ENCODE measurements around the gene ANO6. TPM values are rescaled to one million over a fixed set of nuclear protein-coding genes. Genes with fewer than 3 reads are reported as not detected.

Gene ANO6
- total RNA-seq, 1 experiment from 2014 or later = 59.3 TPM

DNA sequence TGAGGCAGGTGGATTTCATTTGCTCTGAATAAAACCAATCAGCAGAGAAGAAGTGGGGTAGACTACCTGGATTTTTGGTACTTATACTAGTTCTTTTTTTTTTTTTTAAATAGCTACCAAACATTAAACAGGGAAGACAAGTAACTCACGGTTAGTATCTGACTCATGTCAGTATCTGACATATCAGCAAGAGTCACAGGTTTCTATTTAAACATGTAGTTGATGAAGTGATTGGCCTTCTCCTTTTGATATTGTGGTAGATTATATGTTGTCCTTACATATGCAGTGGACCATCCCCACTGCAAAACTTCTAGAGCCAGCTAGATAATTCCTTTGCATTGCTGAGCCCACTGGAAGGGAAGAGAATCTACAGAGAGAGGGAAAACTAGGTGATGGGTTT lies 208.0 kb downstream of the ANO6 start:
- peaks cover 22% of the 10 kb centered on the region for H3K36me3 ChIP-seq (ENCODE audit: insufficient read depth, low read length, poor library complexity, severe bottlenecking)
- no peaks in the 10 kb centered on the region for H3K4me1 ChIP-seq (ENCODE audit: insufficient read depth, low read length, poor library complexity, severe bottlenecking)
- H3K4me3 ChIP-seq (ENCODE audit: low read depth, low read length, poor library complexity, severe bottlenecking) = no peak overlapping the region
- no peaks in the 10 kb centered on the region for H3K27me3 ChIP-seq (replicated peaks; ENCODE audit: insufficient read depth, low read depth, low read length, poor library complexity)
- intact Hi-C loops (cut with micrococcal nuclease; ENCODE audit: unreplicated experiment) = no loop called here
- CTCF ChIA-PET = no interaction called here
- no peak overlapping the region for H3K27ac ChIP-seq (ENCODE audit: low read depth, low read length, poor library complexity, severe bottlenecking)
- no peak for DNase-seq (ENCODE audit: low spot score)
- no TSS peak for BruUV-seq (replicated peaks)
- H3K9me3 ChIP-seq (ENCODE audit: low read depth, low read length, poor library complexity, severe bottlenecking) = no peaks in the 10 kb centered on the region
- POLR2A ChIA-PET (ENCODE audit: low non-redundant PET) = interaction anchor here (0.7 kb wide), 1 partner anchor 11 kb away, joined by 17 read pairs; no protein-coding TSS in a partner anchor
- no peak for TF ChIP-seq EZH2 (IDR thresholded peaks at IDR 0.05; ENCODE audit: borderline replicate concordance, low read depth, low read length, poor library complexity, severe bottlenecking)
- TF ChIP-seq, protein P1, sequence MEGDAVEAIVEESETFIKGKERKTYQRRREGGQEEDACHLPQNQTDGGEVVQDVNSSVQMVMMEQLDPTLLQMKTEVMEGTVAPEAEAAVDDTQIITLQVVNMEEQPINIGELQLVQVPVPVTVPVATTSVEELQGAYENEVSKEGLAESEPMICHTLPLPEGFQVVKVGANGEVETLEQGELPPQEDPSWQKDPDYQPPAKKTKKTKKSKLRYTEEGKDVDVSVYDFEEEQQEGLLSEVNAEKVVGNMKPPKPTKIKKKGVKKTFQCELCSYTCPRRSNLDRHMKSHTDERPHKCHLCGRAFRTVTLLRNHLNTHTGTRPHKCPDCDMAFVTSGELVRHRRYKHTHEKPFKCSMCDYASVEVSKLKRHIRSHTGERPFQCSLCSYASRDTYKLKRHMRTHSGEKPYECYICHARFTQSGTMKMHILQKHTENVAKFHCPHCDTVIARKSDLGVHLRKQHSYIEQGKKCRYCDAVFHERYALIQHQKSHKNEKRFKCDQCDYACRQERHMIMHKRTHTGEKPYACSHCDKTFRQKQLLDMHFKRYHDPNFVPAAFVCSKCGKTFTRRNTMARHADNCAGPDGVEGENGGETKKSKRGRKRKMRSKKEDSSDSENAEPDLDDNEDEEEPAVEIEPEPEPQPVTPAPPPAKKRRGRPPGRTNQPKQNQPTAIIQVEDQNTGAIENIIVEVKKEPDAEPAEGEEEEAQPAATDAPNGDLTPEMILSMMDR (conservative IDR thresholded peaks at IDR 0.05; ENCODE audit: low read depth, low read length) = no peak

DNA sequence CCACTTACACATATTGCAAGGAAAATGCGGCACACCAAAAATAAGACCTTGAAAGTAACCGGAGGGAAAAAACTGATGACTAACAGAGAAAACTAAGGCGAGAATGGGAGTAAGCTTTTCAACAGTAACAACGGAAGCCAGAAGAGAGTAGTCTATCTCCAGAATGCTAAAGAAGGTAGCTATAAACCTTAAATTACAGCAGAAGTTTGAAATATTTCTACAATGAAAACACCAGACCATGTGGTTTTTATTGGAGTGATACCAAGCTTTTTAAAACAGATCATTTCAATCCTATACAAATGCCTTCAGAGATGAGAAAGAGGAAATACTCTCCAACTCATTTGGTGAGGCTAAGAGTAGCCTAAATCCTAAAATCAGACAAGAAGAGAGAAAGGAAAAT lies 209.5 kb downstream of the ANO6 start:
- BruUV-seq (replicated peaks) = no TSS peak
- Histone ChIP-seq H3K27me3 (replicated peaks; ENCODE audit: insufficient read depth, low read depth, low read length, poor library complexity) (no peaks in the 10 kb centered on the region), H3K9me3 (ENCODE audit: low read depth, low read length, poor library complexity, severe bottlenecking) (no peaks in the 10 kb centered on the region), H3K36me3 (ENCODE audit: insufficient read depth, low read length, poor library complexity, severe bottlenecking) (peaks cover 23% of the 10 kb centered on the region), H3K27ac (ENCODE audit: low read depth, low read length, poor library complexity, severe bottlenecking) (no peak overlapping the region), H3K4me1 (ENCODE audit: insufficient read depth, low read length, poor library complexity, severe bottlenecking) (no peaks in the 10 kb centered on the region), H3K4me3 (ENCODE audit: low read depth, low read length, poor library complexity, severe bottlenecking) (no peak overlapping the region)
- intact Hi-C loops (cut with micrococcal nuclease; ENCODE audit: unreplicated experiment) = no loop called here
- POLR2A ChIA-PET (ENCODE audit: low non-redundant PET) = no interaction called here
- DNase-seq (ENCODE audit: low spot score) = no peak
- TF ChIP-seq, protein P1 (conservative IDR thresholded peaks at IDR 0.05; ENCODE audit: low read depth, low read length) = no peak
- TF ChIP-seq EZH2 (IDR thresholded peaks at IDR 0.05; ENCODE audit: borderline replicate concordance, low read depth, low read length, poor library complexity, severe bottlenecking) = no peak
- CTCF ChIA-PET = no interaction called here

DNA sequence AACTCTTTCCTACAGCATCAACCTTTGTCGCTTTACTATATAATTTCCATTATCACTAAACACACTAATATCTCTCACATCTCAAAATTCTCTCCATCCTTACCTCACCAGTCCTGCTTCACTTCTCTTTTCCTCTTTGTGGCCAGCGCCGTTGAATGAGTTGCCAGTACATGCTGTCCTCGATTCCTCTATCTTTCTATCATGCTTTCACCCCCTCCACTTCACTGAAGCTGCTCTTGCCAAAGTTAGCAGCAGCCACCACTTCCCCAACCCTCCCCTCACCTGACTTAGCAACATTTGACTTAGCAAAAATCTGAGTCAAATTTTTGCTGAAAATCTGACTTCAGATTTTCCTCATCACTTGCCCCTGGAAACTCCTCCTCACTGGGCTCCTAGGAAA lies 210.4 kb downstream of the ANO6 start:
- BruUV-seq (replicated peaks) = no TSS peak
- Histone ChIP-seq H3K27me3 (replicated peaks; ENCODE audit: insufficient read depth, low read depth, low read length, poor library complexity) (no peaks in the 10 kb centered on the region), H3K4me3 (ENCODE audit: low read depth, low read length, poor library complexity, severe bottlenecking) (no peak overlapping the region), H3K9me3 (ENCODE audit: low read depth, low read length, poor library complexity, severe bottlenecking) (no peaks in the 10 kb centered on the region), H3K27ac (ENCODE audit: low read depth, low read length, poor library complexity, severe bottlenecking) (no peak overlapping the region), H3K4me1 (ENCODE audit: insufficient read depth, low read length, poor library complexity, severe bottlenecking) (no peaks in the 10 kb centered on the region), H3K36me3 (ENCODE audit: insufficient read depth, low read length, poor library complexity, severe bottlenecking) (peaks cover 29% of the 10 kb centered on the region)
- DNase-seq (ENCODE audit: low spot score) = no peak
- intact Hi-C loops (cut with micrococcal nuclease; ENCODE audit: unreplicated experiment) = no loop called here
- ChIA-PET POLR2A (ENCODE audit: low non-redundant PET) (no interaction called here), CTCF (no interaction called here)
- TF ChIP-seq, protein P1 (conservative IDR thresholded peaks at IDR 0.05; ENCODE audit: low read depth, low read length) = no peak
- TF ChIP-seq EZH2 (IDR thresholded peaks at IDR 0.05; ENCODE audit: borderline replicate concordance, low read depth, low read length, poor library complexity, severe bottlenecking) = no peak
